Vagina (tissue), 2 donors: Measurements from ENCODE around the gene GAB2.

ENCODE experiments used
- POLR2A ChIP-seq, 2 donors: fragments of 450-650 bp; IDR thresholded peaks; one replicate each; pipeline ENCODE4 v1.6.1; 2017; ENCODE audit warnings: antibody characterized with exemption in 2 of 2, mild to moderate bottlenecking in 2 of 2, moderate library complexity in 2 of 2
- POLR2AphosphoS5 ChIP-seq, 2 donors: sonication (generic); formaldehyde crosslinking; IDR thresholded peaks; one replicate each; pipeline ENCODE4 v1.9.0; 2017; ENCODE audit warnings: antibody characterized with exemption in 2 of 2, mild to moderate bottlenecking in 2 of 2, low read depth in 1 of 2; ENCODE audit not compliant: insufficient read depth in 1 of 2
- TF ChIP-seq, protein P1 (sequence below), 3 experiments: fragments of 450-650 bp in 2 of 3; fragments of 200-600 bp in 1 of 3; sonication (generic) in 1 of 3; IDR thresholded peaks; one replicate each; pipeline ENCODE4 v1.5.1; 2017 to 2019; ENCODE audit warnings: antibody characterized with exemption in 3 of 3, mild to moderate bottlenecking in 2 of 3, moderate library complexity in 2 of 3

DNA sequence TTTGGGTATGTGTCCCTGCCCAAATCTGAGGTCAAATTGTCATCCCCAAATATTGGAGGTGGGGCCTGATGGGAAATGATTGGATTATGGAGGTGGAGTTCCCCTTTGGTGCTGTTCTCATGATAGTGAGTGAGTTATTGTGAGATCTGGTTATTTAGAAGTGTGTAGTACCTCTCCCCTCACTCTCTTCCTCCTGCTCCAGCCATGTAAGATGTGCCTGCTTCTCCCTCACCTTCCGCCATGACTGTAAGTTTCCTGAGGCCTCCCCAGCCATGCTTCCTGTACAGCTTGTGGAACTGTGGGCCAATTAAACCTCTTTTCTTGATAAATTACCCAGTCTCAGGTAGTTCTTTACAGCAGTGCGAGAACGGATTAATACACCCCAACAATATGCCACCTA, 9.0 kb downstream of the GAB2 start:
- TF ChIP-seq, protein P1, sequence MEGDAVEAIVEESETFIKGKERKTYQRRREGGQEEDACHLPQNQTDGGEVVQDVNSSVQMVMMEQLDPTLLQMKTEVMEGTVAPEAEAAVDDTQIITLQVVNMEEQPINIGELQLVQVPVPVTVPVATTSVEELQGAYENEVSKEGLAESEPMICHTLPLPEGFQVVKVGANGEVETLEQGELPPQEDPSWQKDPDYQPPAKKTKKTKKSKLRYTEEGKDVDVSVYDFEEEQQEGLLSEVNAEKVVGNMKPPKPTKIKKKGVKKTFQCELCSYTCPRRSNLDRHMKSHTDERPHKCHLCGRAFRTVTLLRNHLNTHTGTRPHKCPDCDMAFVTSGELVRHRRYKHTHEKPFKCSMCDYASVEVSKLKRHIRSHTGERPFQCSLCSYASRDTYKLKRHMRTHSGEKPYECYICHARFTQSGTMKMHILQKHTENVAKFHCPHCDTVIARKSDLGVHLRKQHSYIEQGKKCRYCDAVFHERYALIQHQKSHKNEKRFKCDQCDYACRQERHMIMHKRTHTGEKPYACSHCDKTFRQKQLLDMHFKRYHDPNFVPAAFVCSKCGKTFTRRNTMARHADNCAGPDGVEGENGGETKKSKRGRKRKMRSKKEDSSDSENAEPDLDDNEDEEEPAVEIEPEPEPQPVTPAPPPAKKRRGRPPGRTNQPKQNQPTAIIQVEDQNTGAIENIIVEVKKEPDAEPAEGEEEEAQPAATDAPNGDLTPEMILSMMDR (IDR thresholded peaks at IDR 0.05): no peak
- TF ChIP-seq POLR2AphosphoS5 (IDR thresholded peaks at IDR 0.05; ENCODE audit: insufficient read depth in 1 of 2, low read depth in 1 of 2) (no peak), POLR2A (IDR thresholded peaks at IDR 0.05) (no peak)
